GM19463 (cell line): ENCODE results near the gene MDM2.
"Not testable (repeated sequence)": the region's sequence is repeated elsewhere in the genome, so short reads cannot be mapped to it uniquely, and the experiment has no call there.

Experiments used
- ATAC-seq: cut with Tn5 transposase; IDR thresholded peaks from one replicate; pipeline ENCODE4 v1.9.1; 2021; ENCODE audit warnings: mild to moderate bottlenecking, moderate library complexity; ENCODE audit not compliant: unreplicated experiment

MDM2 gene

GRCh38 chr12:68824597-68825250 lies 16.7 kb downstream of the MDM2 start:
- no peak for ATAC-seq

GRCh38 chr12:68825569-68826217 lies 17.7 kb downstream of the MDM2 start:
- ATAC-seq: no peak

DNA sequence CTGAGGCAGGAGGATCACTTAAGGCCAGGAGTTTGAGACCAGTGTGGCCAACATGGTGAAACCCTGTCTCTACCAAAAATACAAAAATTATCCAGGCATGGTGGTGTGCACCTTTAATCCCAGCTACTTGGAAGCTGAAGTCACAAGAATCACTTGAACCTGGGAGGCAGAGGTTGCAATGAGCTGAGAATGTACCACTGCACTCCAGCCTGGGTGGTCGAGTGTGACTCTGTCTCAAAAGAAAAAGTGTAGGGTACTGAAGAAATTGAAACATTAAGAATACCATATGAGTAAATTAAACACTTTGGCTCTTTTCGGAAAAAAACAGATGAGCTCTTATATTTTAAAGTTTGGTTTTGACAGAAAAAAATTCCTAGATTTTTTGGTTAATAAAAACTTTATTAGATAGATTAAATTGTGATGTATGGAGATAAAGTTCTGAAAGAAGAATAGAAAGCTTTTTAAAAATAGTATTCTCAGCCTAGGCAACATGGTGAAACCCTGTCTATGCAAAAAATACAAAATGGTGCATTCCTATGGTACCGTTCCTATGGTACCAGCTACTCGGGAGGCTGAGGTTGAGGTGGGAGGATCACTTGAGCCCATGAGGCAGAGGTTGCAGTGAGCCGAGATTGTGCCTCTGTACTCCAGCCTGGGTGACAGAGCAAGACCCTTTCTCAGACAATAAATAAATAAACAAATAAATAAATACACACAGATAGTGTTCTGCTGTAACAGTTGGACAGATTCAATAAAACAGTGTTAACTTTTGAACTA lies 20.1 kb downstream of the MDM2 start:
- no peak for ATAC-seq

DNA sequence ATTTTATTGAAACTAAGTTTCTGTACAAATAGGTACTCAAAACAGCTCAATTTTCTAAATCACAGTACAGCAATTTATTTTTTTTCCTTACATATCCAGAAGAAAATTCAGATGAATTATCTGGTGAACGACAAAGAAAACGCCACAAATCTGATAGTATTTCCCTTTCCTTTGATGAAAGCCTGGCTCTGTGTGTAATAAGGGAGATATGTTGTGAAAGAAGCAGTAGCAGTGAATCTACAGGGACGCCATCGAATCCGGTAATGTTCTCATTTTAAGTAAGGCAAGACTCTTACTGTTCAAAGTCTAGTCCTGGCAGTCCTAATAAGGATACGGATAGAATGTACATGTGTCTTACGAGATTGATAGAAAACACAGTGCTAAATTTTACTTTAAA lies 20.7 kb downstream of the MDM2 start:
- no peak for ATAC-seq

DNA sequence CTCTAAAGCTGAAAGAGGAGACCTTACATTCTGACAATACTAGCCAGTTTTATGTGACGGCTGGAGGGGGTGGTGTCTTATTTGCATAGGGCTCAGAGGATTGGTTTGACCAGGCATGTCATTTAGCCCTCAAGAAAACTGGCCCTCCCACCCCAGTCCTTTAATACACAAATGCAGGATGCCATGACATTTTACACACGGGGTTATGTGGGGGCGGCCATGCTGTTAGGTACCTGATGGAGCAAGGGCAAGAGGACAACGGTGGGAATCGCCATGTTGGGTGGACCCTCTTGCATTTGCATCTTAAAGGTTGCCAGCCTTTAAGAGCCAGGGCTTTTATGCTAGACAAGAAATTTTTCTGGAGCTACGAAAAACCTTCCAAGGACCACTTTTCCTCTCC lies 23.3 kb downstream of the MDM2 start:
- no peak for ATAC-seq

- no peak for ATAC-seq
Measured at GRCh38 chr12:68831751-68832503, 23.9 kb downstream of the MDM2 start.

GRCh38 chr12:68832504-68832867 lies 24.5 kb downstream of the MDM2 start:
- ATAC-seq: no peak

DNA sequence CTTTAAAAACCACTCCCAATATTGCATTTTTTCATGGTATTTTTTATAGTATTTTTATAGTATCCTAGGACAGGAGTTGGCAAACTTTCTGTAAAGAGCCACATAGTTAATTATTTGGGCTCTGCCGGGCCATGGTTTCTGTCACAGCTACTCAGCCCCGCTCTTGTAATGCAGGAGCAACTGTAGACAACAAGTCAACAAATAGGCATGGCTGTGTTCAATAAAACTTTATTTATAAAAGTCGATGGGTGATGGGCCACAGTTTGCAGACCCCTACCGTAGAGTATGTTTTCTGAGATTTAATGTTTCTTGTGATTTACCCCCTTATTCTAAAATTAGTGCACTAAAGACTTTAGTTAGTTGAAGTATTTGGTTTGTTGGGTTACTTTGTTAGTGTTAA lies 25.5 kb downstream of the MDM2 start:
- no peak for ATAC-seq

DNA sequence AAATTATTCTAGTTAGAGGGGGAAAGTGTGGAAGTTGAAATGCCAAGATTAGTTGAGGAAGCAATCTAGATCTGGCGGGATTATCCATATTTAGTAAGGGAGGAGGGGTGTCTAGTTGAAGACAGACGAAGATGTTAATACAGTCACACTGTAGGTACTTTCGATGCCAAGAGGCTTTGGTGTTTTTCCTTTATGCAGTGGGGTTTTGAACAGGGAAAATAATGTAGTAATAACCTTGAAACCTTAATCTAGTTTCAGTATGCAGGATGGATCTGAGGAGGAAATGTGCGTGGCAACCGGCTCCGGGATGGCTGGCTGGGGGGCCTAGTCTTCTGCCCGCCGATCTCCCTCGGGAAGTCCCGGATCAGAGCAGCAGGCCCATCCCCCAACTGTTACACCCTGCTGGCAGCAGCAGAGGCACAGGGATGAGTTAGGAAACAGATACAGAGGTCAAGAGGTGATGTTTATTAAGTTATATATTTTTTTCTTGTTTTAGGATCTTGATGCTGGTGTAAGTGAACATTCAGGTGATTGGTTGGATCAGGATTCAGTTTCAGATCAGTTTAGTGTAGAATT lies 27.4 kb downstream of the MDM2 start:
- no peak for ATAC-seq

DNA sequence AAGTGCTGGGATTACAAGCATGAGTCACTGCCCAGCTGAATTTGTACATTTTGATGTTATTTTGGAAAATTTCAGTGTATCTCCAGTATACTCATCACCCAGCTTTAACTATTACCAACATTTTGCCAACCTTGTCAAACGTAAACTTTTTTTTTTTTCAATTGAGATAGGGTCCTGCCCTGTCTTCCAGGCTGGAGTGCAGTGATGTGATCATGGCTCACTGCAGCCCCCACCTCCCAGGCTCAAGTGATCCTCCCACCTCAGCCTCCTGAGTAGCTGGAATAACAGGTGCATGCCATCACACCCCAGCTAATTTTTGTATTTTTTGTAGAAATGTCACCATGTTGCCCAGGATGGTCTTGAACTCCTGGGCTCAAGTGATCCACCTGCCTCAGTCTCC lies 29.2 kb downstream of the MDM2 start:
- no peak for ATAC-seq

- ATAC-seq: no peak
Measured at GRCh38 chr12:68838046-68838886, 30.3 kb downstream of the MDM2 start.

DNA sequence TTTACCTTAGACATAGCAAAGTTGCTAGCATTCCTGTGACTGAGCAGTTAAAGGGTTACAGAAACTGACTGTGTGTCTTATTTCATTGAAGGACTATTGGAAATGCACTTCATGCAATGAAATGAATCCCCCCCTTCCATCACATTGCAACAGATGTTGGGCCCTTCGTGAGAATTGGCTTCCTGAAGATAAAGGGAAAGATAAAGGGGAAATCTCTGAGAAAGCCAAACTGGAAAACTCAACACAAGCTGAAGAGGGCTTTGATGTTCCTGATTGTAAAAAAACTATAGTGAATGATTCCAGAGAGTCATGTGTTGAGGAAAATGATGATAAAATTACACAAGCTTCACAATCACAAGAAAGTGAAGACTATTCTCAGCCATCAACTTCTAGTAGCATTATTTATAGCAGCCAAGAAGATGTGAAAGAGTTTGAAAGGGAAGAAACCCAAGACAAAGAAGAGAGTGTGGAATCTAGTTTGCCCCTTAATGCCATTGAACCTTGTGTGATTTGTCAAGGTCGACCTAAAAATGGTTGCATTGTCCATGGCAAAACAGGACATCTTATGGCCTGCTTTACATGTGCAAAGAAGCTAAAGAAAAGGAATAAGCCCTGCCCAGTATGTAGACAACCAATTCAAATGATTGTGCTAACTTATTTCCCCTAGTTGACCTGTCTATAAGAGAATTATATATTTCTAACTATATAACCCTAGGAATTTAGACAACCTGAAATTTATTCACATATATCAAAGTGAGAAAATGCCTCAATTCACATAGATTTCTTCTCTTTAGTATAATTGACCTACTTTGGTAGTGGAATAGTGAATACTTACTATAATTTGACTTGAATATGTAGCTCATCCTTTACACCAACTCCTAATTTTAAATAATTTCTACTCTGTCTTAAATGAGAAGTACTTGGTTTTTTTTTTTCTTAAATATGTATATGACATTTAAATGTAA lies 31.5 kb downstream of the MDM2 start:
- ATAC-seq: no peak

DNA sequence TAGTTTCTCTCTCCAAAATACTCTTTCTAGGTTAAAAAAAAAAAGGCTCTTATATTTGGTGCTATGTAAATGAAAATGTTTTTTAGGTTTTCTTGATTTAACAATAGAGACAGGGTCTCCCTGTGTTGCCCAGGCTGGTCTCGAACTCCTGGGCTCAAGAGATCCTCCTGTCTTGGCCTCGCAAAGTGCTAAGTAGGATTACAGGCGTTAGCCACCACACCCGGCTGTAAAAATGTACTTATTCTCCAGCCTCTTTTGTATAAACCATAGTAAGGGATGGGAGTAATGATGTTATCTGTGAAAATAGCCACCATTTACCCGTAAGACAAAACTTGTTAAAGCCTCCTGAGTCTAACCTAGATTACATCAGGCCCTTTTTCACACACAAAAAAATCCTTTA lies 33.2 kb downstream of the MDM2 start:
- not testable (repeated sequence) for ATAC-seq

- no peak for ATAC-seq
Measured at GRCh38 chr12:68841717-68842116, 33.7 kb downstream of the MDM2 start.

DNA sequence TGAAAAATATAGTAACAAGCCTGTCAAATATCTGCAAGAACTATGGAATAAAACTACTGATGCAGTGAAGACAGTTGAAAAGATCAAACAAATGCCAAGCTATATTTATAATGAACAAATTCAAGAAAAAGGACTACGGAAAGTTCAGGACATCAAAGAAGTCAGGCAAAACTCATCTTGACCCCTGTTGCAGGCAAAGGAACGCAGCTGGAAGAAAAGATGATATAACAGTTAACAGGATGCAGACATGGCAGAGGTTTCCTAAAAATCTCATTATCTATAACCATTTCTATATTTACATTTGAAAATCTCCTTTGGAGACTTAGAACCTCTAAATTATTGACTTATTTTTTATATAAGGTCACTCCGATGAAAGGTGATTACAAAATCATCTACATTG lies 34.1 kb downstream of the MDM2 start:
- no peak for ATAC-seq

- ATAC-seq: no peak
Measured at GRCh38 chr12:68842784-68843567, 35.0 kb downstream of the MDM2 start.

DNA sequence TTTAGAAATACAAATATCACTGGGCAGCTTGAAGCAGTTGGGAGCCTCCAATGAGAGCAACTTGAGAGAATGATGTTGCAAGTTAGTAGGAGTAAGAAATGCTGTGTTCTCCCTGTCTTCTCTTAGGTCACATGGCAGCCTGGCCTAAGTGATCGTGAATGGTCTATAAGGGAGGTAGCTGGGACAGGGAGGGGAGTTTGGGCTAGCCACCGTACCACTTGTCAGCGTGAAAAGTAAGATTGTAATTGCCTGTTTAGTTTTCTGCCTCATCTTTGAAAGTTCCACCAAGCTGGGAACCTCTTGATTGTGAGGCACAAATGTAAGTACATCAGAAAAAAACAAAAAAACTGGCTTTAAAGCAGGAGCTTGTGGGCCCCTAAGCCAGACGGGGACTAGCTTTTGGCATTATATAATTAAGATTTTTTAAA lies 36.4 kb downstream of the MDM2 start:
- no peak for ATAC-seq
